Measurements from ENCODE around the gene PIP5K1A.

- TF ChIP-seq EZH2 (IDR thresholded peaks at IDR 0.05; ENCODE audit: insufficient read depth, poor library complexity, severe bottlenecking) (no peak), EZH2phosphoT487 (IDR thresholded peaks at IDR 0.05; ENCODE audit: insufficient read depth, low read depth) (no peak)
Measured at GRCh38 chr1:151243683-151244216, 45.4 kb downstream of the PIP5K1A start.
